IPS-18c (cell line): Measurements from ENCODE around the gene RYR3.

Experiments used
- H3K4me3 ChIP-seq: 2 replicates; pipeline ENCODE4 v1.7.0; 2013; ENCODE audit warnings: low read depth, mild to moderate bottlenecking, low read length, moderate library complexity; ENCODE audit not compliant: insufficient read depth
- H3K9me3 ChIP-seq: one replicate; pipeline ENCODE4 v1.6.1; 2013; ENCODE audit warnings: mild to moderate bottlenecking, low read length, moderate library complexity; ENCODE audit not compliant: control insufficient read depth, insufficient read depth

The RYR3 gene

DNA sequence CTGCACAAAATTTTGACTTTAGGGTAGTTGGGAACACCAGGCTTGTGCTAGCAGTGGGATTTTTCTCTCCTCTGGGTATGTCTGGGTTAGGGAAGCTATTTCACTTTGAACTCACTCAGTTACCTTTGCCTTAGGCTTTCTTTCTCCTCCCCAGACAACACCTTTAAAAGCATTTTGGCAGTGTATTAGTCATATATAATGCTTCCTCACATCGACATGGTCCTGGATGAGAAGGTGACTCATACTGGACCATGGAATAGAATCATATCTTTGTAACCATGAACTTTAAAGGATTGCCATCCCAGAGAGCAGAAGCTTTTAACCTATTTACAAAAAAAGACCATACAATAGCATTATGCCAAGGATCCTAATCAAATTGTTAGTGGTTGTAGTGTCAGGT is 2.7 kb downstream of the RYR3 start:
- H3K4me3 ChIP-seq = no peak overlapping the region
- no peaks in the 10 kb centered on the region for H3K9me3 ChIP-seq

DNA sequence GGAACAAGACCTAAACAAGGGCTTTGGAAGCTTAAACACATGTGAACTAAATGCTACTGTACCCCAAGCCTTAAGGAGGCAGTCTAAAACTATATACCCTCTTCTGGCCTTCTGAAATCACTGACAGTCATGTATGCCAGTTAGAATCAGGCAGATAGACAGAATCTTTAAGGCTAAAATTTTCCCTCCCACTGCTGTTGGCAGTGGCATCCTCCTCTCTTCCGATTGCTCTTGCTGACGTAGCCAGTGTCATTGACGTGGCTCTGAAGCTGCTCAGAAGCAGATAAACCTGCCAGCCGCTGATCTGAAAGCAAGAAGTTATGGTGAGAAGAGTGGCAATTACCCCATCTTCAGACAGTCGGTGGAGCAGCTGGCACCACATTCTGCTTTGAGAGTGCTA is 3.3 kb downstream of the RYR3 start:
- no peaks in the 10 kb centered on the region for H3K9me3 ChIP-seq
- H3K4me3 ChIP-seq = no peak overlapping the region

DNA sequence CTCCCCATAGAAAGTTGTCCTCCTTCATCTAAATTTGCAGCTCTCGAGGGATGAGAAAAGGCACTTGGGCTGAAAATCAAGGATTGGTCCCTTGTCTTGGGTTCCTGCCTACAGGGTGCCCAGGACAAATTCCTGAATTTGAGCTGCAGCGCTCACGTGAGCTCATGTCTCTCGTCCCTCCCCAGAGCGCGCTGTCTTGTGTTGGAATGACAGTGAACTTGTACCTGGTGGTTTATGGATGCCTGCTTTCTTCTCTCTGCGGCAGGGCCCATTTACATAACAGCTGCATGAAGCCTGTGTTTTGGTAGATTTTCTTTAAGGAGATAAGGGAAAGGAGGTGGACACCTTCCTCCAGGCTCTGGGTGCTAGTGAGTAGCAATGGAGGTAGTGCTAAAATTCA is 4.3 kb downstream of the RYR3 start:
- no peaks in the 10 kb centered on the region for H3K9me3 ChIP-seq
- H3K4me3 ChIP-seq = no peak overlapping the region

DNA sequence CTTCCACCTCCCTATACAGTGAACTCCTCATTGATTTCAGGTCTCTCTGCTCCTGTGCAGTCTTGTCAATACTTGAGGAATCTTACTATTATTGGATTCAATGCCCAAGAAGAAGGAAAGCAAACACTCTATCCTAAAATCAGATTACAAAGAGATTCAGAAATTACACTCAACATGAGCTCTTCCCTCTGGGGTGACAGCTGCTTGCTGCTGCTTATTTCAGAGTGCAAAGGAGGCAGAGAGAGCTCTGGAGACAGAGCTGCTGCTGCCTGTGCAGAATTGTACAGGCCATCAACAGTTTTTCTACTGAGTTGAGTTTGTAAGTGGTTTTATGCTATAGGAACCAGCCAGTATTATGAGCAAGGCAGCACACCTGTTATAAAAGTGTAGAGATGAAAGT is 7.1 kb downstream of the RYR3 start:
- H3K4me3 ChIP-seq = no peak overlapping the region
- no peaks in the 10 kb centered on the region for H3K9me3 ChIP-seq

DNA sequence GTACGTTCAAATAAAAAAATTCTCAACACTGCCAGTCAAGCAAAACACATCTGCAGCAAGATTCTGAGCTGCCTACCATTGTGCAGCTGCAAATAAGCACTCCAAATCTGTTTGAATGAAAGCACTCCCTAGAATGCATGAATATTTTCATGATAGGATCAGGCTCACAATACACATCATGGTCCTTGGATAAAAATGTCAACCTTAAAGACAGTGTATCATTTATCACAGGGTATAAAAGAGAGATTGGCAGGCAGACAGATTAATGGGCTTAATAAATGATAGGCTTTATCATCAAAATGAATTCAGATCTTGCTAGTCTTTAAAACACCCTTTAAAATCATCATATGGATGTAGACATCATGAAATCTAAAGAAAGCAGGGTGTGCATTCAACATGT is 9.2 kb downstream of the RYR3 start:
- Histone ChIP-seq H3K4me3 (no peak overlapping the region), H3K9me3 (no peaks in the 10 kb centered on the region)

DNA sequence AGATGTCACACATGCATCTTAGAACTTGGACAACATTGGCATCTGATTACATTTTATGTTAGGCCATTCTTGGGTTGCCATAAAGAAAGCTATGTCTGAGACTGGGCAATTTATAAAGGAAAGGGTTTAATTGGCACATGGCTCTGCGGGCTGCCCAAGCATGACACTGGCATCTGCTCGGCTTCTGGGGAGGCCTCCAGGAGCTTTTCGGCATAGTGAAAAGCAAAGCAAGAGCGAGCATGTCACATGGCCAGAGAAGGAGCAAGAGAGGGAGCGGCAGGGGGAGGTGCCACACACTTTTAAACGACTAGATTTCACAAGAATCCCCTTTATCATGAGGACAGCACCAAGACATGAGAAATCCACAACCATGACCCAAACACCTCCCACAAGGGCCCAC is 11.3 kb downstream of the RYR3 start:
- H3K4me3 ChIP-seq = no peak overlapping the region
- no peaks in the 10 kb centered on the region for H3K9me3 ChIP-seq

DNA sequence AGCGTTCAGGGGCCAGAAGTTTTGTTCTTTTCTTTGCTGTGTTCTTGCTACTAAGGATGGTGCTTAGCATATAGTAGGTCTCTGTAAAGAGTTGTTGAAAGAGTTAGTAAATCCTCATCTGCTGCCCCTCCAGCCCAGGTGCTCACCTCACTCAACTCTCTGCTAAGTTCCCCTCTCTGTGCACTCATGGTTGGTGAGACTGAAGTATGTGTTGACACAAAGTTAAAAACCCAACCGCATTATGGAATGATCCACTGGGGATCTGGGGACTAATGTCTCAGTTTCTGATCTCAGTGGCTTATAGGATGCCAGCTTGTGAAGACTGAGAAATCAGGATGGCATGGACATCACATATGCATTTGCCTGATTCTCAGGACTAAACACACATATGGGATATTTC is 13.8 kb downstream of the RYR3 start:
- Histone ChIP-seq H3K4me3 (no peak overlapping the region), H3K9me3 (no peaks in the 10 kb centered on the region)

DNA sequence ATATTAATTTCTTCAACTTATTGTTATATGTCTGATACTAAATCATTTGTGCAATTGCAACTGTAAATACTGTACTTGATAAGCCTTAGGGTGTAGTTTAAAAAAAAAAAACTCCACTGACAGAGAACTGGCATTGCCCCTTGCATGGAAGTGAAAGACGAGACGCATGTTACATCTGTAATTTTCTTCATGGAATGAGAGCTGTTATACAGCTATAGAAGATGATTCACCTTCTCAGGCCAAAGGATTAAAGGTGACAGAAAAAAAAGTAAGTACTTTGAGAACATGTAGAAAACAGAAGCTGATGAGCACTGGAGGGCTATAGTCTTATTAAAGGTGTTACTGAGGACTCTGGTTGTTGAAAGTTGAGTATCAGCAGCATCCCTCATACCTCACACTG is 16.1 kb downstream of the RYR3 start:
- H3K9me3 ChIP-seq = no peaks in the 10 kb centered on the region

DNA sequence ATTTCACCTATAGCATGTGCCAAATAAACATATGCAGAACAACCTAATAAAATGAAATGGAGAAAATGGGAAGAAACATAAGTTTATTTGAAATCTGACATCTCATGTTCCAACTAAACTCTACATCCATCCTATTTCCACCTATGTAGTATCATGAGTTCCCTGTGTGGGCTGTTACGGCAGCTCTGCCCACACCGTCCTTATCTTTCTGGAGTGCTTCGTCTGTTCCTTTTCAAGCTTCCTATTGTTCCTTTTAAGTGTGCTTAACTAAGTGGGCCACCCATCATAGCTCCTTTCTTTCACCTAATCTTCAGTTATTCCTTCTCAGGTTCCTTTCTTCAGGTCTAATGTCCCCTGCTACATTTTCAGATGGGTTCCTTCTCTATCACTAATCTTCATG is 17.3 kb downstream of the RYR3 start:
- Histone ChIP-seq H3K4me3 (no peak overlapping the region), H3K9me3 (no peaks in the 10 kb centered on the region)

More for the DNA sequence above, 16.1 kb downstream of the RYR3 start:
- no peak overlapping the region for H3K4me3 ChIP-seq

DNA sequence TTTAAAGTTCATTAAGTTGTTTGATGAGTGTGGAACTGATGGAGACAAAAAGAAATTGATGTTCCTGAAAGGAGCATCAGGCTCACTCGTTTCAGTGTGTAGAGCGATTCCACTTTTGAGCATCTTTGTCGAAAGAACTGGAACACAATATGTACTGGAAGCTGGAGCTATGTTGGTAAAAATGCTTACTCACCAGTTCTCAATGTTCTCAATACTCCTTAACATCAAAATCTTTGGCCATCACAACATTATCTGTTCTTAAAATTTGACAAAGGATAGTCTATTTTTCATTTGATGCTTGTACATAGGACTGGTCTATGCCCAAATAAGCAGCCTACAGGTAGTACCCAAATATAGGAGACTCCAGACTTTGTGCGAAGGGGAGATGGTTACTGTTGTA is 18.7 kb downstream of the RYR3 start:
- Histone ChIP-seq H3K9me3 (no peaks in the 10 kb centered on the region), H3K4me3 (no peak overlapping the region)

DNA sequence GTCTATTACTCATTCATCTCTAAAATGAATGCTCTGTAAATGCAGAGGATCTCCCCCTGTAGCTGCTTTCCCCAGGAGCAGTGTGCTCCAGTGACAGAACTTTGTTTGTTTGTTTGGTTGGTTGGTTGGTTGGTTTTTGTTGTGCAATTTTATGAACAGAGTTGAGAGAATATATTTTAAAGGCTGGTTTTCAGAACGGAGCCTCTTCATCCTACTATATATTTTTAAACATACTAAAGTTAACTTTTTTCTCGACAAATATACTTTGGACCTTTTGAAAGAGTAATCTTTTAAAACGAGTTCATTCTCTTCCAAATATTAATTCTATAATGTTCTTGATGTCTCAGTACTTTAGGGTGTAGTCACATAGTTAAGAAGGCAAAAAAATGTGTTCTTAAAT is 20.2 kb downstream of the RYR3 start:
- H3K4me3 ChIP-seq = no peak overlapping the region
- H3K9me3 ChIP-seq = no peaks in the 10 kb centered on the region

DNA sequence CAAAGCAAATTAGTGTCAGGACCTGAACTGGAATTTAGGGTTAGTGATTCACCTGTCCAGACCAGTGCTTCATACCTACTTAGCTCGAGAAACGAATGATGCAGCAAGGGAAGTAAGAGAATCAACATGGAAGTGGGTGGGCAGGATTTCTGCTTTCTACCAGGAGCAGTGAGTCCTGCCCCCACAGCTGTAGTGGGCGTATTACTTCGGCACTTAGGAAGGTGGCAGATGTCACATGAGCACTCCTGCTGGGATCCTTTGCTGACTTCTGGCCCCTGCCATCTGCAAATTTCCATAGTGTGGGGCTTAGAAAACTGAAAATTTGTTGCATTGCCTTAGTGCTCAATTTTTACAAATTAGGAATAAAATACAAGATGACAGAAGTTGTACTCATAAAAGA is 31.2 kb downstream of the RYR3 start:
- no peaks in the 10 kb centered on the region for H3K9me3 ChIP-seq

DNA sequence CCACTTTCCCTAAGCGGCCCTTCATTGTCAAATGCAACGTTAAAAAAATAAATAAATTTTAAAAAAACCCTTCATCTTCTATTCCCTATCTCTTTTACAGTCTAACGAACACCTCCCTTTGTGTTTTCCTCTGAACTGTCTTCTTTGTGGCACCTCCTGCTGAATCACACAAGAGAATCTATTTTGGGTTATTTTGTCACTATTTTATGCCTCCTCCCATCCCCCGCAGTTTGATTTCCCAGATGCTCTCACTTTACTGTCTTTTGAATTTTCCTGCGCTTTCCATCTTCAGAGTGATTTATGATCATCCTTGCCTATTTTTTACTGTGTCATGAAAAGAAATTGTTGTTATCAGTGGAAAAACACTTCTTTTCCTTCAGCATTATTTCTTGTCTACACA is 32.5 kb downstream of the RYR3 start:
- Histone ChIP-seq H3K4me3 (no peak overlapping the region), H3K9me3 (no peaks in the 10 kb centered on the region)

More for the DNA sequence above, 31.2 kb downstream of the RYR3 start:
- no peak overlapping the region for H3K4me3 ChIP-seq

DNA sequence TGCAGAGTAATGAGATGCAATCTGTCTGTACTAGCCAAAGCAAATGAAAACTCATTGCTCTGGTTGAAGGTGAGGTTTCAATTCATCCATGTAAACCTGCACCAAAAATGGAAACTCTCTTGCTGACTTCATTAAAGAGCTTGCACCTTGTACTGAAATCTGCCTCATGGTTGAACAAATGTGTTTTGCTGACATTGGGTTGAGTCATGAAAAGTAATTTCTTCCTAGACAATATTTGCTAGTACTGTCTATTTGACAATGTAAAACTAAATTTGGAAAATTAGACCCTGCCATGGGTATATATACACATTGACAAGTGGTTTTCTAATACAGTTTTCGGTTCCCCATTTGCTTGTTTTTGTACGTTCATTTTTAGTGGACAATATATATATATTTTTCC is 33.3 kb downstream of the RYR3 start:
- H3K9me3 ChIP-seq = no peaks in the 10 kb centered on the region
- H3K4me3 ChIP-seq = no peak overlapping the region

DNA sequence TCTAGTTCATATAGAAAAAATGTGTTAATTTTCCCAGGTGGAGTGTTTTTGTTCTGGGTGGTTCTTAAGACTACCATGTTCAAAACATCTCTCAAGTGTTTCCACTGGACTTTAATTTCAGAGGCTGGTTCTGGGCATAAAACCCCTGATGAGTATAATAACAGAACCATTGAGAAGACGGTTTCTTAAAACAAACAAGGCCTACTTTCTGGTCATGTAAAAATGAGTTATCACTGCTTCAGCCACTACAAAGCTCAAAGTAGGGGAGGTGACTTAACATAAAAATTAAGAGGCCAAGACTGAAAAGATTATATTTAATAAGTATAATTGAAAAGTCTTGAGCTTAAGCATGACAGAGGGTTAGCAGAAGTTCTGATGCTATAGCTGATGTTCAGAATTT is 33.8 kb downstream of the RYR3 start:
- H3K9me3 ChIP-seq = no peaks in the 10 kb centered on the region
- H3K4me3 ChIP-seq = no peak overlapping the region

DNA sequence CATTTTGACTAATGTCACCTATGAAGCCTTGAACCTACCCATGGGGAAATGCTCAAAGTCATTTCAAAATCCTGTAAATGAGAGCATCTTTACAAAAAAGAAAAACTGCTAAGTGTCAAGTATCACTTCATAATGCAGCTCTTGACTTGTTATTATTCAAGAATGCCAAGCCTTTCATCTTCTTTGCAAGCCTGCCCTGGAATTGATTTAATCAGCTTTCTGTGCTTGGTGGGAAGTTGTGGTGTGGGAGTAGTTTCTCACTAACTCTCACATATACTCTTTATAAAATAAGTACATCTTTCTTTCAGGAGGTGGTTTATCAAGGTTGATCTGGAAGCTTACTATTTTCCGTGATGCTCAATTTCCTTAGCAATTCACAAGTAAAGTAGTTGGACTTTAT is 43.6 kb downstream of the RYR3 start:
- Histone ChIP-seq H3K9me3 (no peaks in the 10 kb centered on the region), H3K4me3 (no peak overlapping the region)

DNA sequence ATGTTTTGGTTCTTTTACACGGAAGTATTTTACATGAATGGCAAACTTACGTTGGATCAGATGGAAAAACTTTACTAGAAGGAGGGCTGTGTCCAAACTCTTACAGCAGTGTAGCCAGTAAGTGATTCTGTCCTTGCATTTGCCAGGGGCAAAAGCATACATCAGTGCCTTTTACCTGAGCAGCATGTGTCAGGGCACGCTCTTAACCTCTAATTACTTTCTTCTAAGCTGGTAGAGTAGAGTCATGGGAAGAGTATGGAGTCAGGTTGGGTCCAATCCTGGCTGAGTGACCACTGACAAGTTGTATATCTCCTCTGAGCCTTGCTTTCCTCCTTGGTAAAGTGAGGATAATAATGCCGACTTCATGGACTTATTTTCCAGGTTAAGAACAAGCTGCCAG is 47.1 kb downstream of the RYR3 start:
- Histone ChIP-seq H3K9me3 (no peaks in the 10 kb centered on the region), H3K4me3 (no peak overlapping the region)

DNA sequence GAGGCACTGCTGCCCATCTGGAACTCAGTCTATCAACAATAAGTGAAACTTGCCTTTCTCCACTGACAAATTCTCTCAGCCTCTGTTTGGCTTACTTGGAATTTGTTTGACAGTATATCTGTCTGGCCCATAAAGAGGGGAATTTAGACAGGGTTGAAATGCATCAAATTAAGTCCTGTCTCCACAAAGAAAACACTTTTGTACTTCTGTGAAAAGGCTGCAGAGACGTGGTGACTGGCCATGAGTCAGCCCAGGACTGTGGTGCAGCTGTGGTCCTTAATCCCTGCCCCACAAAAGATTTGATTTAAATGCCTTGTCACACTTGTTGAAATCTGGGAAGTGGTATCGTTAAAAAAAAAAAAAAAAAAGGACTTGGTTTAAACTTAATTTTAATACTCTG is 47.5 kb downstream of the RYR3 start:
- no peak overlapping the region for H3K4me3 ChIP-seq
- H3K9me3 ChIP-seq = no peaks in the 10 kb centered on the region

DNA sequence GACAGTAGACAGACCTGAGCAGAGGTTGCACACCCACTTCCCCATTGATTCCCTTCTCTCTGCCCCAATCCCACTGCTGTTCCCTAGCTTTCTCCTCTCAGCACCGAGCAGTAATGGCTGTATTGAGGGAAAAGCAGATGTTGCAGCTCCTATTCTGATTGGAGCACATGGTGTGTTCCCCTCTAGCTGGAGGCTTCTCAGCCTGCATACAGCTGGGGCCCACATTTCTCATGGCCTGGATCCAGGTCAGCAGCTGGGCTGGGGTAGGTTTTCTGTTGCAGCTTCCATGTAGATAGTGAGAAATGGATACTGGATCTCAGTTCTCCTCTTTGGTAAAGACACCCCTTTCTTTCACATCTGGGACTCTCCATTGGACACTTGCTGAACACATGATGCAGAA is 50.1 kb downstream of the RYR3 start:
- no peak overlapping the region for H3K4me3 ChIP-seq
- no peaks in the 10 kb centered on the region for H3K9me3 ChIP-seq
